ENCODE measurements around the gene UBE3C.
"Not testable (repeated sequence)": the region's sequence is repeated elsewhere in the genome, so short reads cannot be mapped to it uniquely, and the experiment has no call there.

The UBE3C gene

GRCh38 chr7:157266272-157266671 is 127.5 kb downstream of the UBE3C start:
- DNase-seq (ENCODE audit: low read depth in 1 of 2, low spot score in 1 of 2): no peak
- in situ Hi-C loops (cut with HindIII; ENCODE audit: low pct_unique_long_range_greater_than_20kb, low sequenced_read_pairs): no loop called here

GRCh38 chr7:157267516-157267915 is 128.8 kb downstream of the UBE3C start:
- DNase-seq (ENCODE audit: low read depth in 1 of 2, low spot score in 1 of 2): no peak
- in situ Hi-C loops (cut with HindIII; ENCODE audit: low pct_unique_long_range_greater_than_20kb, low sequenced_read_pairs): no loop called here
- TF ChIP-seq JUND (IDR thresholded peaks at IDR 0.05; ENCODE audit: low read depth): no peak

More at GRCh38 chr7:157266272-157266671, 127.5 kb downstream of the UBE3C start:
- TF ChIP-seq JUND (IDR thresholded peaks at IDR 0.05; ENCODE audit: low read depth): no peak

GRCh38 chr7:157267956-157268355 is 129.2 kb downstream of the UBE3C start:
- DNase-seq (ENCODE audit: low read depth in 1 of 2, low spot score in 1 of 2): no peak
- no peak for TF ChIP-seq JUND (IDR thresholded peaks at IDR 0.05; ENCODE audit: low read depth)
- in situ Hi-C loops (cut with HindIII; ENCODE audit: low pct_unique_long_range_greater_than_20kb, low sequenced_read_pairs): no loop called here

- in situ Hi-C loops (cut with HindIII; ENCODE audit: low pct_unique_long_range_greater_than_20kb, low sequenced_read_pairs): no loop called here
- no peak for DNase-seq (ENCODE audit: low read depth in 1 of 2, low spot score in 1 of 2)
- TF ChIP-seq JUND (IDR thresholded peaks at IDR 0.05; ENCODE audit: low read depth): no peak
Observed at GRCh38 chr7:157268540-157268939, 129.8 kb downstream of the UBE3C start.

- TF ChIP-seq JUND (IDR thresholded peaks at IDR 0.05; ENCODE audit: low read depth): no peak
- DNase-seq (ENCODE audit: low read depth in 1 of 2, low spot score in 1 of 2): no peak
- in situ Hi-C loops (cut with HindIII; ENCODE audit: low pct_unique_long_range_greater_than_20kb, low sequenced_read_pairs): no loop called here
Observed at GRCh38 chr7:157269341-157270059, 130.8 kb downstream of the UBE3C start.

- no peak for DNase-seq (ENCODE audit: low read depth in 1 of 2, low spot score in 1 of 2)
- in situ Hi-C loops (cut with HindIII; ENCODE audit: low pct_unique_long_range_greater_than_20kb, low sequenced_read_pairs): no loop called here
- no peak for TF ChIP-seq JUND (IDR thresholded peaks at IDR 0.05; ENCODE audit: low read depth)
Observed at GRCh38 chr7:157270060-157270444, 131.3 kb downstream of the UBE3C start.

DNA sequence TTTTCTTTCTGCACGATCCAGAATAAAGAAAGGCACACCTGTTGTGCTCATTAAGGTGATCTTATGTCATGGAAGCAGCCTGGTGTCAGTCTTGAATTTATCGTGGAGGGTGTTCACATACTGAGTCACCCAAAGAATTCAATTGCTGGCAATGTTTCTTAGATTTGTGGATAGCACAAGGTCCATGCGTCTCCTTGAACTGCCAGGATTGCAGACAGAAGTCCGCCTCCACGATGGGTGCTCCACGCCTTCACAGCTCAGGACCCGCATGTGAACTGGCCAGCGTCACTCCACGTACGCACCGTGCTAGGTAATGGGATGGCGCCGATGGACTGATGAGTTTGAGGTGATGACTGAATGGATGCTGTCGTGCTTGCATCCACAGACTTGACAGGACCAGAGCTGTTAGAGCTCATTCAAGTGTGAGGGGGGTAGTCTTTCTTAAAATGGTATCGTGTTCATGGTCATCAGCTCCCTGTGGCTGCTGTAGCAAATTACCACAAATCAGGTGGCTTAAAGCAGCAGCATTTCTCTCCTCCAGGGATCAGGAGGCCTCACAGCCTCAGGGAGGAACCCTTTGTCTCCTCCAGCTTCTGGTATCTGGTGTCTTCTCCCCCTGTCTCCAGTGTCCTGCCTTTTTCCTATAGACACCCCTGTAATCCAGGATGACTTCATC is 132.7 kb downstream of the UBE3C start:
- TF ChIP-seq JUND (IDR thresholded peaks at IDR 0.05; ENCODE audit: low read depth): no peak
- in situ Hi-C loops (cut with HindIII; ENCODE audit: low pct_unique_long_range_greater_than_20kb, low sequenced_read_pairs): no loop called here
- no peak for DNase-seq (ENCODE audit: low read depth in 1 of 2, low spot score in 1 of 2)

DNA sequence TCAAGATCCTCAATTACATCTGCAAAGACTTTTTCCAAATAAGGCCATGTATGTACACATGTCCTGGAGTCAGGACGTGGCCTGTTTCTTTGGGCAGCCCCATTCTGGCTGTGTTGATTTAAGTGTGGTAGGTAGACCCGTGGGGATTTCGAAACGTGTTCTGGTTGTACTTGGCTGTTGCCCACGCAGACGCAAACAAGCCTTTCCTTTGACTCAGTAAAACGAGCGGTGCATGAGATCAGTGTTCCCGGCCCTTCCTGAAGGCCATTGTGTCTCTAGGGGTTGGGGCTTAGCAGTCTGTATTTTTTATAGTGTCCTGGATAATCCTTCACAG is 133.2 kb downstream of the UBE3C start:
- no peak for TF ChIP-seq JUND (IDR thresholded peaks at IDR 0.05; ENCODE audit: low read depth)
- DNase-seq (ENCODE audit: low read depth in 1 of 2, low spot score in 1 of 2): peak in 1 of 2 experiments; percentile 13
- in situ Hi-C loops (cut with HindIII; ENCODE audit: low pct_unique_long_range_greater_than_20kb, low sequenced_read_pairs): no loop called here

DNA sequence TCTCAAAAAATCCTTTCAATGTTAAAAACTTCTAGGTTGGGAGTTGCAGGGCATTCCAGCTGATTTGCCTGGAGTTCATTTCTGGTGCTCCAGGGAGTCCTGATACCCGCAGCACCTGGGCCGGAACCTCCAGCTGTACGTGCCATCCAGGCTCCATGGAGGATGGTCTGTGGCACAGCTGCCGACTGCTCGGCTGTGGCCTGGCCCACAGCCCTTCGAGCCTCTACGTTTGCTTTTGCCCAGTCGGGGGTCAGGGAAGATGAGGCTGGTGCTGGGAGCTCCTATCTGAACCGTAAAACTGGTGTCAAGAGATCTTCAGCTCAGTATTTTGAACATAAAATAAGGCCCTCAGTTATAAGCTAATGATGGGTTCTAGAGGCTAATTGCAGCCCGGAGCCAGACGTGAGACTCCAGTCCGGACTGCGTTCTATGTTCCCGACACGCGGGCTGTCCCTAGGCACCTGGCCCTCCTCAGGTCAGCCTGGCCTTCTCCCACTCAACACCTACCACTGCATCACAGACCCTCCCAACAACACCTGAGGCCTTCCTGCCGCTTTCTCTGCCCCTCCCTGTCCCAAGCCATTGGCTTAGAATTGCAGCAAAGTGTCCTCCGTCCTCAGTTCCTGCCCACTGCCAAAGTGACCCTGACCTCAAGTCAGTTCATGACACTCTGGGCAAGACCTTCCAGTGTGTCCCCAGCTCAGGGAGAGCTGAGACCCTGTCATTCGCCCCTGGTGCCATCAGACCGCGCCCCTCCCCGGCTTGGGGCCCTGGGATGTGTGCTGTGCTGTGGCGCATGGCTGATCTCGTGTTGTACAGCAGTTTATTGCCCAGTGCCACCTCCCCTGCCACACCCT is 133.9 kb downstream of the UBE3C start:
- no peak for TF ChIP-seq JUND (IDR thresholded peaks at IDR 0.05; ENCODE audit: low read depth)
- in situ Hi-C loops (cut with HindIII; ENCODE audit: low pct_unique_long_range_greater_than_20kb, low sequenced_read_pairs): no loop called here
- DNase-seq (ENCODE audit: low read depth in 1 of 2, low spot score in 1 of 2): no peak

- DNase-seq (ENCODE audit: low read depth in 1 of 2, low spot score in 1 of 2): peak; percentile 61 to 81
- TF ChIP-seq JUND (IDR thresholded peaks at IDR 0.05; ENCODE audit: low read depth): no peak
- in situ Hi-C loops (cut with HindIII; ENCODE audit: low pct_unique_long_range_greater_than_20kb, low sequenced_read_pairs): no loop called here
Observed at GRCh38 chr7:157273208-157274093, 134.7 kb downstream of the UBE3C start.

- in situ Hi-C loops (cut with HindIII; ENCODE audit: low pct_unique_long_range_greater_than_20kb, low sequenced_read_pairs); DNase-seq (ENCODE audit: low read depth in 1 of 2, low spot score in 1 of 2): not testable (repeated sequence)
Observed at GRCh38 chr7:157274094-157274634, 135.4 kb downstream of the UBE3C start.

GRCh38 chr7:157274991-157275427 is 136.3 kb downstream of the UBE3C start:
- in situ Hi-C loops (cut with HindIII; ENCODE audit: low pct_unique_long_range_greater_than_20kb, low sequenced_read_pairs): no loop called here
- no peak for DNase-seq (ENCODE audit: low read depth in 1 of 2, low spot score in 1 of 2)
- no peak for TF ChIP-seq JUND (IDR thresholded peaks at IDR 0.05; ENCODE audit: low read depth)

Data from T47D (cell line).